ENCODE results near the gene ARL9. TPM values are rescaled to one million over a fixed set of nuclear protein-coding genes. Genes with fewer than 3 reads are reported as not detected.

ARL9 gene
- total RNA-seq, 3 donors from 2014 or later (not counting 1 experiment from before 2014, with no cell fraction given) = 0.27 to 0.49 TPM; not detected in 1

DNA sequence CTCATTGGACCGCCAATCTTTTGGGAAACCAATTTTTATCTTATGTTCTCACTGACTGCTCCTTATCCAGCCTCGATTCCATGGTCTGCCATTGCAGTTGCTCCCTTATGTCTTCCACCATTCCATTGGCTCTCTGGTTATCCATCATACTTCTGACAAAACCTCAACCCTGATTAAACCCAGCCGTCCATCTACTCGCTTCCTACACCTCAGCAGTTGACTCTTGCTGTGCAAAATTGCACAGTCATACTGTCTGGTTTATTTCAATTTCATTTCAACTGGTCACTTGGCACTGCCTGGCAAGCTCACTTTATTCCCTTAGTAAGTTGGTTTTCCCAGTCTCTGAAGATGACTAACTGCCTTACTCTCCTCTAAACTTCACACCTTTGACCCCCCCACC, 26.2 kb downstream of the ARL9 start:
- no peaks in the 10 kb centered on the region for H3K9me3 Mint-ChIP-seq
- H3K4me1 Mint-ChIP-seq = no peaks in the 10 kb centered on the region
- TF ChIP-seq, protein P1, sequence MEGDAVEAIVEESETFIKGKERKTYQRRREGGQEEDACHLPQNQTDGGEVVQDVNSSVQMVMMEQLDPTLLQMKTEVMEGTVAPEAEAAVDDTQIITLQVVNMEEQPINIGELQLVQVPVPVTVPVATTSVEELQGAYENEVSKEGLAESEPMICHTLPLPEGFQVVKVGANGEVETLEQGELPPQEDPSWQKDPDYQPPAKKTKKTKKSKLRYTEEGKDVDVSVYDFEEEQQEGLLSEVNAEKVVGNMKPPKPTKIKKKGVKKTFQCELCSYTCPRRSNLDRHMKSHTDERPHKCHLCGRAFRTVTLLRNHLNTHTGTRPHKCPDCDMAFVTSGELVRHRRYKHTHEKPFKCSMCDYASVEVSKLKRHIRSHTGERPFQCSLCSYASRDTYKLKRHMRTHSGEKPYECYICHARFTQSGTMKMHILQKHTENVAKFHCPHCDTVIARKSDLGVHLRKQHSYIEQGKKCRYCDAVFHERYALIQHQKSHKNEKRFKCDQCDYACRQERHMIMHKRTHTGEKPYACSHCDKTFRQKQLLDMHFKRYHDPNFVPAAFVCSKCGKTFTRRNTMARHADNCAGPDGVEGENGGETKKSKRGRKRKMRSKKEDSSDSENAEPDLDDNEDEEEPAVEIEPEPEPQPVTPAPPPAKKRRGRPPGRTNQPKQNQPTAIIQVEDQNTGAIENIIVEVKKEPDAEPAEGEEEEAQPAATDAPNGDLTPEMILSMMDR (IDR thresholded peaks at IDR 0.05) = no peak
- Histone ChIP-seq H3K4me3 (ENCODE audit: low read length) (no peak overlapping the region), H3K9me3 (ENCODE audit: control insufficient read depth, insufficient read depth, low read length) (no peaks in the 10 kb centered on the region), H3K36me3 (ENCODE audit: control insufficient read depth, insufficient read depth, low read length) (no peaks in the 10 kb centered on the region), H3K4me1 (ENCODE audit: control insufficient read depth, insufficient read depth, low read length) (peaks cover 12% of the 10 kb centered on the region), H3K27ac (ENCODE audit: low read length) (no peak overlapping the region), H3K27me3 (ENCODE audit: control insufficient read depth, insufficient read depth, low read length) (peaks cover 28% of the 10 kb centered on the region)
- H3K36me3 Mint-ChIP-seq = no peaks in the 10 kb centered on the region
- 66% methylated on average over 4 of the region's 4 CpGs for WGBS (ENCODE audit: insufficient coverage)
- H3K27me3 Mint-ChIP-seq (ENCODE audit: low read depth in 2 of 2) = peaks cover 0 to 16% of the 10 kb centered on the region in 2 donors
- intact Hi-C loops (cut with micrococcal nuclease) = no loop called here
- no peak for DNase-seq
- H3K4me3 Mint-ChIP-seq = no peak overlapping the region
- no peak overlapping the region for H3K27ac Mint-ChIP-seq
- no peak for ATAC-seq

DNA sequence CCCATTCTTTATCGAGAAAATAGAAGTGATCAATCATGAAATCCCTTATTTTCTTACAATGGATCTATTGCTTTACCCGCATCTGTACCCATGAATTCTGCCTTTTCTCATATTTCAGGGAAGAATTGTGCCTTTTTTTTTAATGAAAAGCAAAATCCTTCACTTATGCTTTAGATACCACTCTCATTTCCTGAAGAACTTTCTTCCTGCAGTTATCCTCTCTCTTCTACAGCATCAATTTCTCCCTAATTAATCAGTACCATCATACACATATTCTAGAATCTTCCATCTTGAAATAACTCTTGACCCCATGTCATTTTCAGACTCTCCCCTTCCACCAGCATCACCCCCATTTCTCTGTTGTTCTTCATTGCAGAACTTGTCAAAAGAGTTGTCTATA, 26.6 kb downstream of the ARL9 start:
- H3K27ac Mint-ChIP-seq = no peak overlapping the region
- ATAC-seq = no peak
- Histone ChIP-seq H3K4me3 (ENCODE audit: low read length) (no peak overlapping the region), H3K27ac (ENCODE audit: low read length) (no peak overlapping the region), H3K4me1 (ENCODE audit: control insufficient read depth, insufficient read depth, low read length) (peaks cover 12% of the 10 kb centered on the region), H3K9me3 (ENCODE audit: control insufficient read depth, insufficient read depth, low read length) (no peaks in the 10 kb centered on the region), H3K27me3 (ENCODE audit: control insufficient read depth, insufficient read depth, low read length) (peaks cover 28% of the 10 kb centered on the region), H3K36me3 (ENCODE audit: control insufficient read depth, insufficient read depth, low read length) (no peaks in the 10 kb centered on the region)
- DNase-seq = no peak
- no peaks in the 10 kb centered on the region for H3K9me3 Mint-ChIP-seq
- H3K27me3 Mint-ChIP-seq (ENCODE audit: low read depth in 2 of 2) = peaks cover 0 to 16% of the 10 kb centered on the region in 2 donors
- TF ChIP-seq, protein P1 (IDR thresholded peaks at IDR 0.05) = no peak
- no peak overlapping the region for H3K4me3 Mint-ChIP-seq
- no peaks in the 10 kb centered on the region for H3K36me3 Mint-ChIP-seq
- 94% methylated on average over 2 of the region's 2 CpGs for WGBS (ENCODE audit: insufficient coverage)
- H3K4me1 Mint-ChIP-seq = no peaks in the 10 kb centered on the region
- intact Hi-C loops (cut with micrococcal nuclease) = no loop called here

DNA sequence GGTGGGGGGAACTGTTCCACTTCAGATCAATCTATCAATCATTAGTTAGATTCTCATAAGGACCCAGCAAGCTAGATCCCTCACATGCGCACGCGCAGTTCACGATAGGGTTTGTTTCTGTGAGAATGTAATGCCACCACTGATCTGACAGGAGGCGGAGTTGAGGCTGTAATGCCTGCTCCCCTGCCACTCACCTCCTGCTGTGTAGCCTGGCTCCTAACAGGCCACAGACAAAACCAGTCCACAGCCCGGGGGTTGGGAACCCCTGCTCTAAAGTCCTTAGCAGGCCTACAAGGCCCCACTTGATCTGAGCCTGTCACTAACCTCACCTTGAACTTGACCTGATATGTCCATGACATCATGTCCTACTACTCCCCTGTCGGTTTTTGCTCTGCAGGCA, 30.3 kb downstream of the ARL9 start:
- Histone ChIP-seq H3K36me3 (ENCODE audit: control insufficient read depth, insufficient read depth, low read length) (no peaks in the 10 kb centered on the region), H3K27ac (ENCODE audit: low read length) (no peak overlapping the region), H3K4me1 (ENCODE audit: control insufficient read depth, insufficient read depth, low read length) (peaks cover 3% of the 10 kb centered on the region), H3K4me3 (ENCODE audit: low read length) (no peak overlapping the region), H3K27me3 (ENCODE audit: control insufficient read depth, insufficient read depth, low read length) (peaks cover 25% of the 10 kb centered on the region), H3K9me3 (ENCODE audit: control insufficient read depth, insufficient read depth, low read length) (no peaks in the 10 kb centered on the region)
- H3K36me3 Mint-ChIP-seq = no peaks in the 10 kb centered on the region
- 97% methylated on average over 7 of the region's 7 CpGs for WGBS (ENCODE audit: insufficient coverage)
- DNase-seq = no peak
- no peak for ATAC-seq
- TF ChIP-seq, protein P1 (IDR thresholded peaks at IDR 0.05) = no peak
- peaks cover 9 to 16% of the 10 kb centered on the region in 2 donors for H3K27me3 Mint-ChIP-seq (ENCODE audit: low read depth in 2 of 2)
- H3K4me3 Mint-ChIP-seq = no peak overlapping the region
- intact Hi-C loops (cut with micrococcal nuclease) = no loop called here
- H3K4me1 Mint-ChIP-seq = no peaks in the 10 kb centered on the region
- H3K27ac Mint-ChIP-seq = no peak overlapping the region
- H3K9me3 Mint-ChIP-seq = no peaks in the 10 kb centered on the region

DNA sequence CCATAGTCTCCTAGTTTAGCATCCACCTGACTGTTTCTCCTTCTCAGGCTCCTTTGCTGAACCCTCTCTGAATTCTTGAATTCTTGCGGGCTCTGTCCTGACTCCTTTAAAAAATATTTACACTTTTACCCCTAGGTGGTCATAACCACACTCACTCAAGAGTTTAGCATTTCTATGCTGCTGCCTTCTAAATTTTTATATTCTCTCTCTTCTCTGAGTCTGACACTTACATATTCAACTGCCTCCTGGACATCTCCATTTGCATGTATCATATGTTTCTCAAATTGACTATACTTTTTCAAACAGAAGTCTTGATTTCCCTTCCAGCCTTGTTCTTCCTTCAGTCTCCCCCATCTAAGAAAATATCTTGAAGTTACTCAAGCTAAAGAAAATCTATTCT, 31.6 kb downstream of the ARL9 start:
- no peaks in the 10 kb centered on the region for H3K9me3 ChIP-seq (ENCODE audit: control insufficient read depth, insufficient read depth, low read length)
- DNase-seq (no peak), ATAC-seq (no peak)
- H3K4me1 ChIP-seq (ENCODE audit: control insufficient read depth, insufficient read depth, low read length) = no peaks in the 10 kb centered on the region
- H3K27ac Mint-ChIP-seq = no peak overlapping the region
- H3K27ac ChIP-seq (ENCODE audit: low read length) = no peak overlapping the region
- H3K27me3 Mint-ChIP-seq (ENCODE audit: low read depth in 2 of 2) = peaks cover 10 to 17% of the 10 kb centered on the region in 2 donors
- TF ChIP-seq, protein P1 (IDR thresholded peaks at IDR 0.05) = no peak
- no peak overlapping the region for H3K4me3 ChIP-seq (ENCODE audit: low read length)
- no peaks in the 10 kb centered on the region for H3K4me1 Mint-ChIP-seq
- intact Hi-C loops (cut with micrococcal nuclease) = no loop called here
- H3K36me3 Mint-ChIP-seq = no peaks in the 10 kb centered on the region
- 100% methylated on average over 1 of the region's 1 CpG for WGBS (ENCODE audit: insufficient coverage)
- H3K27me3 ChIP-seq (ENCODE audit: control insufficient read depth, insufficient read depth, low read length) = peaks cover 14% of the 10 kb centered on the region
- no peak overlapping the region for H3K4me3 Mint-ChIP-seq
- no peaks in the 10 kb centered on the region for H3K36me3 ChIP-seq (ENCODE audit: control insufficient read depth, insufficient read depth, low read length)
- no peaks in the 10 kb centered on the region for H3K9me3 Mint-ChIP-seq
